Stimulated activated naive B cell treated with anti-CD40 and anti-IgM and Interleukin-4, amounts not matched to agents 10 μg/mL and 1 μg/mL and 100 μg/mL, for 72 hours (primary cell): Measurements from ENCODE around the gene GPR68.
"Not testable (repeated sequence)": the region's sequence is repeated elsewhere in the genome, so short reads cannot be mapped to it uniquely, and the experiment has no call there.

Experiments
- ATAC-seq, 2 donors: fragments of 150-1000 bp; cut with Tn5 transposase; replicated peaks; 2 replicates each; pipeline ENCODE4 v1.10.0; 2021; ENCODE audit warnings: moderate library complexity in 1 of 2
- DNase-seq: peaks from one replicate; pipeline ENCODE4 v3.0.0; 2021
- H3K27ac Mint-ChIP-seq: one replicate; pipeline ENCODE4 v1.8.0; 2022; ENCODE audit warnings: mild to moderate bottlenecking, mixed read lengths
- H3K27me3 Mint-ChIP-seq, 2 donors: one replicate each; pipeline ENCODE4 v1.8.0; 2022; ENCODE audit warnings: mixed read lengths in 2 of 2
- H3K36me3 Mint-ChIP-seq, 2 donors: one replicate each; pipeline ENCODE4 v1.8.0; 2022; ENCODE audit warnings: mixed read lengths in 2 of 2, mild to moderate bottlenecking in 1 of 2
- H3K4me1 Mint-ChIP-seq, 2 donors: one replicate each; pipeline ENCODE4 v1.8.0; 2022; ENCODE audit warnings: mixed read lengths in 2 of 2, mild to moderate bottlenecking in 1 of 2
- H3K4me3 Mint-ChIP-seq, 2 donors: one replicate each; pipeline ENCODE4 v1.8.0; 2022; ENCODE audit warnings: mild to moderate bottlenecking in 2 of 2, mixed read lengths in 2 of 2, moderate library complexity in 1 of 2
- H3K9me3 Mint-ChIP-seq, 2 donors: one replicate each; pipeline ENCODE4 v1.8.0; 2022; ENCODE audit warnings: mixed read lengths in 2 of 2, mild to moderate bottlenecking in 1 of 2

GPR68 gene

DNA sequence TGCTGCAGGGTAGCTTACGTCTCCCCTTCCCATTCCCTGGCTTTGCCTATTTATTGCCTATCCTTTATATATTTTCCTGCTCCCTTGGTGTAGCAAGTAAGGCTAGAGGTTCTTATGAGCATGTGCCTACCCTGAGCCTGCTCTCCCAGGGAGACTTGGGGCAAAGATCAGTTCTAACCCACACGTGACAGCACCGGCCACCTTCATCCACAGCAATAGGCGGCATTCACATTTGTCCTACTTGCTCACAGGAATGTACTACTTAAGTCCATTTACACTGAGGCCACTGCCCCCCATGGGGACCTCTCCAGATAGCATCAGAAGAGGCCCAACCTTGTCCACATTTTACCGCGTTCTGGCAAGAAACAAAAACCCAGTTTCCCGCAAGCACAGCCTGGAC lies 8.7 kb downstream of the GPR68 start:
- H3K4me1 Mint-ChIP-seq = peaks cover 30 to 31% of the 10 kb centered on the region in 2 donors
- H3K36me3 Mint-ChIP-seq = peaks cover 5 to 12% of the 10 kb centered on the region in 2 donors
- no peak for DNase-seq
- no peaks in the 10 kb centered on the region for H3K9me3 Mint-ChIP-seq
- no peak overlapping the region for H3K27ac Mint-ChIP-seq
- H3K27me3 Mint-ChIP-seq = no peaks in the 10 kb centered on the region
- no peak for ATAC-seq
- no peak overlapping the region for H3K4me3 Mint-ChIP-seq

DNA sequence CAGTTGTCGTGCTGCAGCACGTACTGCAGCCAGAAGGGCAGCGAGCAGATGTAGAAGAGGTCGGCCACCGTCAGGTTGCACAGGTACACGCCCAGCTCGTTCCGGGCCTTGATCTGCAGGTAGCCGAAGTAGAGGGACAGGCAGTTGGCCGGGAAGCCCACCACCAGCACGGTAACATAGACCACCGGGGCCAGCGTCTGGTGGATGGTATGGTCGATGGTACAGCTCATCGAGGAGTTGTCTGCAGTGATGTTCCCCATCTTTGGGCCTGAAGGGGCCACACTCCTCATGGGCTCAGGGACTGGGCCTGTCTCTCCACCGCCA lies 9.8 kb downstream of the GPR68 start:
- Mint-ChIP-seq H3K4me1 (peaks cover 34 to 41% of the 10 kb centered on the region in 2 donors), H3K4me3 (no peak overlapping the region), H3K9me3 (no peaks in the 10 kb centered on the region), H3K36me3 (peaks cover 6 to 20% of the 10 kb centered on the region in 2 donors), H3K27me3 (no peaks in the 10 kb centered on the region), H3K27ac (peak overlapping the region; percentile 44)
- DNase-seq = no peak
- no peak for ATAC-seq

DNA sequence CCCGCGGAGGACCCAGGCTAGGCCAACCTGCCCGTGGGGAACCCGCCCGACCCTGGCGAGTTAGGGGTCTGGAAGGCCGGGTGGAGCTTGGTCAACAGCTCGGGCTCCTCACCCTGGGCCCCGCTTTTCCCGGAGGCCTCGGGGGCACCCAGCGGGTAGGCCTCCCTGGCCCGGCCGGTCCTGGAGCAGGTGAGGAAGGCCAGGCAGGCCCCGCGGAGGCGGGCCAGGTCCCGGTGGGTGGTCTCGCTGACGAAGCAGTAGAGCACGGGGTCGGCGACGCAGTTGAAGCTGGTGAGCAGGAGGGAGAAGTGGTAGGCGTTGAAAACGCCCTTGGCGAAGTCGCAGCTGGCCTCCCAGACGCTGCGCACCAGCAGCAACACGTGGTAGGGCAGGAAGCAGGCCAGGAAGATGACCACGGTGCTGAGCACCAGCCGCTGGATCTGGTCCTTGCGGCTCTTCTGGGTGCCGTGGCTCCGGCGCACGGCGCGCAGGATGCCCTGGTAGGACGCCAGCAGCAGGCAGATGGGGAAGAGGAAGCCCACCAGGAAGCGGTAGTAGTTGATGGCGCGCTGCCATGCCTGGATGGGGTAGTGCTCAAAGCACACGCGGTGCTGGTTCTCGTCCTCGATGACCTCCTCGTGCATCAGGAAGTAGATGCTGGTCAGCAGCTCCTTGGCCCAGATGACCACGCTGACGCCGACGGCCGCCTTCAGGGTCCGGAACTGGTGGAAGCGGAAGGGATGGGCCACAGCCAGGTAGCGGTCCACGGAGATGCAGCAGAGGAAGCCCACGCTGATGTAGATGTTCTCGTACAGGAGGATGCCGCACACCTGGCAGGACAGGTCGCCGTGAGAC lies 10.3 kb downstream of the GPR68 start:
- Mint-ChIP-seq H3K27ac (peak overlapping the region; percentile 63), H3K4me1 (peaks cover 36 to 41% of the 10 kb centered on the region in 2 donors), H3K27me3 (no peaks in the 10 kb centered on the region), H3K36me3 (peaks cover 6 to 20% of the 10 kb centered on the region in 2 donors), H3K9me3 (no peaks in the 10 kb centered on the region), H3K4me3 (no peak overlapping the region)
- DNase-seq = no peak
- ATAC-seq = no peak

DNA sequence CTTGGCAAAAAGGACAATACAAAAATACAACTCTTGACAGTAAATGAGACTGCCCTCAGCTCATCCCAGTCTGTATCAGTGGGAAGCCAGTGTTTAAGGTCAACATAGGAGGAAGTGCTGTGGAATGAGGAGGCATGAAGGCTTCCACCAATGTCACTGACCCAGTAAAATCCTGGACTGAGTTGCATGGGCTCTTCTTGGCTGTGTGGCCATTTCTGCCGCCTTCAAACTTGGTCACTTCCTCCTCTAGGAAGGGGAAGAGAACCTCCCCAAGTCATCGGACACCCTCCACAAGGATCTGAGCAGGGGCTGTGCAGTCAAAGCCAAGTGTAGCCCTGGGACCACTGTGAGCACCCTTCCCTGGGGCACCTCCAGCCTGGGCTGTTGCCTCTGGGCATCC lies 11.9 kb downstream of the GPR68 start:
- no peaks in the 10 kb centered on the region for H3K27me3 Mint-ChIP-seq
- H3K4me3 Mint-ChIP-seq = no peak overlapping the region
- no peaks in the 10 kb centered on the region for H3K9me3 Mint-ChIP-seq
- H3K4me1 Mint-ChIP-seq = peaks cover 34 to 44% of the 10 kb centered on the region in 2 donors
- H3K27ac Mint-ChIP-seq = no peak overlapping the region
- H3K36me3 Mint-ChIP-seq = peaks cover 10 to 24% of the 10 kb centered on the region in 2 donors
- DNase-seq (no peak), ATAC-seq (no peak)

DNA sequence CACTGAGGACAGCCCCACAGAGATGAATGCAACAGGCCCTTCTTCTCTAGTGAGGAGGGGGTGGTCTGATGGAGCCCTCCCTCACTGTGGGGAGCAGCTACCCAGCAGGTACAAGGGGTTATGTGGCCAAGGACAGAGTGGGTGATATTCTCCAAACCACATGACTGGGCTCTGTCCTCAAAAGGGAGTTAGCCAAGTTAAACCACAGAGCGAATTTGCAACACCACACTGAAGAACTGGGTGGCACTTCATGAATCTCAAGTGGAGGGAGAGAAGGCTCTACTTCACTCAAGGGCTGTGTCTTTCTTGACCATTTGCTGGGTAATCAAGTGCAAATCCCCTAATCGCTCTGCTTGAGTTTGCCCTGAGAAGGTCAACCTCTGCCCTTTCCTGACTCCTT lies 12.5 kb downstream of the GPR68 start:
- Mint-ChIP-seq H3K4me3 (no peak overlapping the region), H3K27me3 (no peaks in the 10 kb centered on the region), H3K27ac (no peak overlapping the region), H3K4me1 (peaks cover 38 to 50% of the 10 kb centered on the region in 2 donors), H3K9me3 (no peaks in the 10 kb centered on the region), H3K36me3 (peaks cover 11 to 25% of the 10 kb centered on the region in 2 donors)
- ATAC-seq = no peak
- DNase-seq = no peak

DNA sequence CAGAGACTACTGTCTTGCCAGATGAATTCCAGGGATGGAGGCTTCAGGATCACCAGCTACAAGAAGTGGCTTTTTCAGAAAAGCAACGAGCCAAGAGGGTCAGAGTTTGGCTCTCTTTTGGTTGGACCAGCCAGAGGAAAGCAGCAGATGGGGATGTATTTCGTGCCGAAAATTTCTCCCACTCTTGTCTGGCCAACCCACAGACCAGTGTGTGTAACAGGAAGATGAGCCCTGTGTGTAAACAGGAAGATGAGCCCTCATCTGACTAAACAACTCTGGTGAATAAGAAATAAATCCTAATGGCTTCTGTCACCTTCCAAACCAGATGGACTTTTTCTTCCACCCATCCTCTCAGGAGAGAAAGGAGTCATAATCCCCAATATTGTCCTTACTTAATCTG lies 13.1 kb downstream of the GPR68 start:
- no peak for DNase-seq
- no peak for ATAC-seq
- H3K27ac Mint-ChIP-seq = no peak overlapping the region
- H3K36me3 Mint-ChIP-seq = peaks cover 14 to 27% of the 10 kb centered on the region in 2 donors
- H3K27me3 Mint-ChIP-seq = no peaks in the 10 kb centered on the region
- H3K4me3 Mint-ChIP-seq = no peak overlapping the region
- H3K9me3 Mint-ChIP-seq = no peaks in the 10 kb centered on the region
- peaks cover 43 to 56% of the 10 kb centered on the region in 2 donors for H3K4me1 Mint-ChIP-seq

DNA sequence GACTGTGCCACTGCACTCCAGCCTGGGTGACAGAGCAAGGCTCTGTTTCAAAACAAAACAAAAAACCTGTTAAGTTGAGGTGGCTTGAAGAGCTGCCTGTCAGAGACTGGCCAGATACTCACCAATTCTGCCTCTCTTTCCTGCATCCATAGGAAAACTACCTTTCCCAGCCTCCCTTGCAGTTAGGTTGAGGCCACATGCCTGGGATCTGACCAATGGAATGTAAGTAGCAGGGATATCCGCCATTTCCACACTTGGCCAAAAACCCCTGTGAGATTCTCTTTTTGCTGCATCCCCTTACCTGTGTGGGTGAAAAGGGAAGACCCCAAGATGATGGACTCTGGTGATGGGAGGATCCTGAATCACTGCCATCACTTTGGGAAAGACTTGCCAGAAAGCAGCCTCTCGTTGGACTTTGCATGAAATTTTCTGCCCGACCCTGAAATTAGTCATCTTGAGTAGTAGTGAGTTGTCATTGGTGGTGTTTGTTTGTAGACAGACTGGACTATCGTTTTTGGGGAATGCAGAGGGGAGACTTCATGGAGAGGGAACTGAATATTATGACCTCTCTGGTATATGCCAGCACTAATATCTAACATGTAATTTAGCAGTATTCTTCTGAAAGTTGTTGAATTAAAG lies 14.0 kb downstream of the GPR68 start:
- peaks cover 51 to 65% of the 10 kb centered on the region in 2 donors for H3K4me1 Mint-ChIP-seq
- ATAC-seq = no peak
- peaks cover 14 to 27% of the 10 kb centered on the region in 2 donors for H3K36me3 Mint-ChIP-seq
- H3K9me3 Mint-ChIP-seq = no peaks in the 10 kb centered on the region
- DNase-seq = no peak
- H3K27ac Mint-ChIP-seq = no peak overlapping the region
- H3K27me3 Mint-ChIP-seq = no peaks in the 10 kb centered on the region
- H3K4me3 Mint-ChIP-seq = no peak overlapping the region

DNA sequence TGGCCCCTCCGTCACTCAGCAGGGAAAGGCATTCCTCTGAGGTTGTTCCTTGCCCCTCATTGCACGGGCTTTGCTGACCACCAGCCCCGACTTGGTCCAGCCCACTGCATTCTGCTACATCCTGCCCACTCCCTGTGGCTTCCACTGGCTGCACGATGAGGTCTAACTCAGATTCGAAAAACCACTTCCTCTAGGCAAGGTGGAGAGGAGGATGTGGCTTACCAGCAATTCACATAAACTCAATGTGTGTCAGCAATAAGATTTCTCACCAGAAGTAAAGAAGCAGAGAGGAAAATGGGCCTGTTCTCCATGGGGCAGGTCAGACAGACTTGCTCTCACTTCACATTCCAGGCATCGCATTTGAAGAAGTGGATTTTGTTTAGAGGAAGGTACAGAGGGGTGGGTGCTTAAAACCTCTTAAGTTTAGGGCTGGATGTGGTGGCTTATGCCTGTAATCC lies 14.7 kb downstream of the GPR68 start:
- ATAC-seq (peak; percentile 74 to 88), DNase-seq (peak; percentile 53)
- peak overlapping the region; percentile 74 for H3K27ac Mint-ChIP-seq
- H3K9me3 Mint-ChIP-seq = no peaks in the 10 kb centered on the region
- H3K4me1 Mint-ChIP-seq = peaks cover 51 to 68% of the 10 kb centered on the region in 2 donors
- peak overlapping the region in 1 of 2 donors; percentile 14 for H3K4me3 Mint-ChIP-seq
- peaks cover 17 to 31% of the 10 kb centered on the region in 2 donors for H3K36me3 Mint-ChIP-seq
- H3K27me3 Mint-ChIP-seq = no peaks in the 10 kb centered on the region

DNA sequence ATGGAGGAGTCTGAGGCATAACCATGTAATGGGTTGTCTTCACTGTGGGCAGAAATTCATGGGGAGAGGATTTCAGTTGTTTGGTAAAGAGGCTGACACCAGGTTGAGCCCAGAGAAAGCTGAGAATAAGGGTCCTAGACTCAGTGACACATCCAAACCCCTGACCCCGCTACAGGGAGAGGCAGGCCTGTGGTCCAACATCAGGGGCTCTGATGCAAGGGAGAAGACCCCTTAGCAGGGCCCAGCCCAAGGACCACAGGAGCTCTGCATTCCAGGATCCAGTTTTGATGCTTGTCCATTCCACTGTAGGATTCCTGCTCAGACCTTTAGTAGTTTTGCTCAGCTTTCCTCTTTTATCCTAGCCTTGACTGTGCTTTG lies 15.5 kb downstream of the GPR68 start:
- H3K36me3 Mint-ChIP-seq = peaks cover 17 to 30% of the 10 kb centered on the region in 2 donors
- ATAC-seq (no peak), DNase-seq (no peak)
- H3K4me3 Mint-ChIP-seq = peak overlapping the region in 1 of 2 donors; percentile 18
- peaks cover 49 to 68% of the 10 kb centered on the region in 2 donors for H3K4me1 Mint-ChIP-seq
- peak overlapping the region; percentile 79 for H3K27ac Mint-ChIP-seq
- H3K27me3 Mint-ChIP-seq = no peaks in the 10 kb centered on the region
- no peaks in the 10 kb centered on the region for H3K9me3 Mint-ChIP-seq

DNA sequence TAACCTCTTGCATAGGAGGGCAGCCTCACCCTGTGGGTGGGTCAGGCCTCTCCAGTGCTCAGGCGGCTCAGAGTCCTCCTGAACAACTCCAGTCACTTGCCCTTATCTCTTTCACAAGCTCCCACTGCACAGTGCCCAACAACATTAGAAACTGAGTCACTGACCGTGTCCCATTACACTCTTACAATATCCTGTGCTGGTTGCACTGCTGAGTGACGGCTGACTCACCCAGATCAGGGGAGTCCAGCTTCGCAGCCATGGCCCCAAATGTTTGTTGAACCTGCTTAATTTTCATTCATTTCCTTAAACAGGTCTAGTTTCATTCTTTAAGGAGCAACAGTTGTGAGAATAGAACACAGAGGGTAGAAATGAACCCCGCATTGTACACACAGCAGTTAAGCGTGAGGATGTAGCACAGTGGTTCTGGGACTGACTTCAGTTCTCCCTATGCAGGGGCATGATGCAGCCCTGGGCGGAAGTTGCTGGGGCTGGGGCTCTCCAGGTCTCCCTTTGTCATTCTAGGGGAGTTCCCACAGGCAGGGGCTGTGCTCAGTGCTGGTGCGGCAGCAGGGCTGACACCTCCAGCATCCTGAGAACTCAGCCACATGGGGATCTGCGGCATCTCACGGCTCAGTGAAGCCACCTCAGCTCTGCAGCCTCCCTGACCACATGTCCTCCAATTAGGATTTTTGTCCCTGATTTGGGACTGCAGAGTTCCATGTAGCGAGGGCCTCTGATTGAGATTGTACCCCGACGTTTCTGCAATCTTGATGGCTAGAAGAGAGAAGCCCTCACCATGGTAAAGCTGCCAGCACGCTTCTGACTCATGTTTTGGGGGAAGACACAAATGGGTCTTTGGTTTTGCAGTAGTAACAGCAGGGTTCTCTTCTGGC lies 16.1 kb downstream of the GPR68 start:
- peak; percentile 74 for DNase-seq
- H3K4me1 Mint-ChIP-seq = peaks cover 48 to 69% of the 10 kb centered on the region in 2 donors
- peaks cover 18 to 35% of the 10 kb centered on the region in 2 donors for H3K36me3 Mint-ChIP-seq
- ATAC-seq = peak; percentile 82 to 91
- H3K27ac Mint-ChIP-seq = peak overlapping the region; percentile 79
- no peaks in the 10 kb centered on the region for H3K27me3 Mint-ChIP-seq
- no peaks in the 10 kb centered on the region for H3K9me3 Mint-ChIP-seq
- peak overlapping the region; percentile 33 to 39 for H3K4me3 Mint-ChIP-seq

DNA sequence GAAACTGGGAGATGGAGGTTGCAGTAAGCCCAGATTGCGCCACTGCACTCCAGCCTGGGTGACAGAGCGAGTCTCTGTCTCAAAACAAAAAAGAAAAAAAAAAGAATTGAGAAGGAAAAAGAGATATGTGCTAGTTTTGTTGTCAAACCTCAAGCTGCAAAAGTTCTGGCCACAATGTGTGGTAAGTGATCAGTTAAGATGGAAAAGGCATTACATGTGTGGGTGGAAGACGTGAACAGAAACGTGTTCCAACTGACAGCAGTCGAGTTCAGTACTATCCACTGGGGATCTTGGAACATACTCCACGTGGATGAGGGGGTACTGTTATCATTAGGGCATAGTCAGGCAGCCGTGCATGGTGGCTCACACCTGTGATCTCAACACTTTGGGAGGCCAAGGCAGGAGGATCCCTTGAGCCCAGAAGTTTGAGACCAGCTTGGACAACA lies 17.3 kb downstream of the GPR68 start:
- H3K36me3 Mint-ChIP-seq = peaks cover 25 to 39% of the 10 kb centered on the region in 2 donors
- H3K27ac Mint-ChIP-seq = peak overlapping the region; percentile 52
- peaks cover 51 to 74% of the 10 kb centered on the region in 2 donors for H3K4me1 Mint-ChIP-seq
- H3K4me3 Mint-ChIP-seq = no peak overlapping the region
- no peaks in the 10 kb centered on the region for H3K27me3 Mint-ChIP-seq
- DNase-seq = no peak
- H3K9me3 Mint-ChIP-seq = no peaks in the 10 kb centered on the region
- ATAC-seq = no peak

DNA sequence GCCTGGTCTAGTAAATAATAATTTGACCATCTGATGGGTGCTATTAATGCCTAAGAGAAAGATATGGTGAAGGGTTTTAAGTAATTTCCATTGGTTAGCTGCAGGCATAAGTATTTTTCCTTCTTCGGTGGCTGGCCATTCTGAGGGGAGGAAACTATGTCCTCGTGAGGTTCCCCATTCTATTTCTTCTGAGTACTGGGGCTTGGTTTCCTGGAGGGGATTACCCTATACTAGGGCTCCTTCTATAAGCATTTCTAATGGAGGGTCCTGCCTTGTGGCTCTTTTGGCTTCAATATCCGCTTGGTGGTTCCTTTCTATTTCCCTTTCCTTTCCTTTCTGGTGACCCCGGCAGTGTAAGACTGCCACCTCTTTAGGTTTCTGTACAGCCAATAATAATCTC lies 18.1 kb downstream of the GPR68 start:
- not testable (repeated sequence) for DNase-seq, H3K4me3 Mint-ChIP-seq, H3K27ac Mint-ChIP-seq, H3K27me3 Mint-ChIP-seq, H3K9me3 Mint-ChIP-seq, ATAC-seq
- Mint-ChIP-seq H3K36me3 (peaks cover 32 to 46% of the 10 kb centered on the region in 2 donors), H3K4me1 (peaks cover 54 to 74% of the 10 kb centered on the region in 2 donors)

DNA sequence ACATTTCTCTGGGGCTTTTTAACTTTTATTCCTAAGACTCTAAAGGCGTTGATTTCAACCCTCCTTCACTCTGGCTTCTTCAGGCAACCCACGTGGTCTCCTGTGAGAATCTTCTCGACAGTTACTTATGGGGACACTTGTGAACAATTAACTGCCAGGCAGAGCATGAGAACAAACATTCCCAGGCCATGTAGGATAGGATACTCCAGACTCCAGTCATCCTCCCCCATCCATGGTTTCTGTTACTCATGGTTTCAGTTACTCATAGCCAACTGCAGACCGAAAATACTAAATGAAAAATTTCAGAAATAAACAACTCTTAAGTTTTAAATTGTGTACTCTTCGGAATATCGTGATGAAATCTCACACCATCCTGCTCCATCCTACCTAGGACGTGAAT lies 19.5 kb downstream of the GPR68 start:
- H3K9me3 Mint-ChIP-seq = no peaks in the 10 kb centered on the region
- no peak for ATAC-seq
- H3K27me3 Mint-ChIP-seq = no peaks in the 10 kb centered on the region
- H3K4me3 Mint-ChIP-seq = no peak overlapping the region
- no peak overlapping the region for H3K27ac Mint-ChIP-seq
- H3K36me3 Mint-ChIP-seq = peaks cover 40 to 50% of the 10 kb centered on the region in 2 donors
- DNase-seq = no peak
- H3K4me1 Mint-ChIP-seq = peaks cover 52 to 76% of the 10 kb centered on the region in 2 donors
